Liver (tissue), 3 donors: ENCODE data around the gene NCAM2.

Experiments
- ATF3 ChIP-seq: IDR thresholded peaks from 2 replicates; pipeline ENCODE4 v1.6.1; 2016; ENCODE audit warnings: antibody characterized with exemption
- FOXA2 ChIP-seq: IDR thresholded peaks from 2 replicates; pipeline ENCODE4 v1.6.1; 2016; ENCODE audit warnings: antibody characterized with exemption
- MAX ChIP-seq: IDR thresholded peaks from 2 replicates; pipeline ENCODE4 v1.6.1; 2016; ENCODE audit warnings: antibody characterized with exemption
- RAD21 ChIP-seq, 2 donors: IDR thresholded peaks; 2 replicates each; pipeline ENCODE4 v1.6.1; 2016; ENCODE audit warnings: antibody characterized with exemption in 2 of 2, mild to moderate bottlenecking in 2 of 2
- SP1 ChIP-seq: IDR thresholded peaks from 2 replicates; pipeline ENCODE4 v1.6.1; 2018; ENCODE audit warnings: antibody characterized with exemption, mild to moderate bottlenecking
- TAF1 ChIP-seq: conservative IDR thresholded peaks from 2 replicates; pipeline ENCODE4 v1.6.1; 2016; ENCODE audit warnings: antibody characterized with exemption, mild to moderate bottlenecking
- YY1 ChIP-seq: IDR thresholded peaks from 2 replicates; pipeline ENCODE4 v1.6.1; 2016; ENCODE audit warnings: antibody characterized with exemption, mild to moderate bottlenecking
- ZBTB33 ChIP-seq: IDR thresholded peaks from 2 replicates; pipeline ENCODE4 v1.6.1; 2016; ENCODE audit warnings: antibody characterized with exemption
- TF ChIP-seq, protein P1 (sequence below): fragments of 150-350 bp; IDR thresholded peaks from 2 replicates; pipeline ENCODE4 v1.5.1; 2017; ENCODE audit warnings: improper control_type of control experiment, low read depth, low read length; ENCODE audit not compliant: missing input control
- TF ChIP-seq, protein P2 (sequence below): IDR thresholded peaks from 2 replicates; pipeline ENCODE4 v1.6.1; 2016; ENCODE audit warnings: antibody characterized with exemption, mild to moderate bottlenecking
- donor health status: healthy.
- donor health status: healthy.

DNA sequence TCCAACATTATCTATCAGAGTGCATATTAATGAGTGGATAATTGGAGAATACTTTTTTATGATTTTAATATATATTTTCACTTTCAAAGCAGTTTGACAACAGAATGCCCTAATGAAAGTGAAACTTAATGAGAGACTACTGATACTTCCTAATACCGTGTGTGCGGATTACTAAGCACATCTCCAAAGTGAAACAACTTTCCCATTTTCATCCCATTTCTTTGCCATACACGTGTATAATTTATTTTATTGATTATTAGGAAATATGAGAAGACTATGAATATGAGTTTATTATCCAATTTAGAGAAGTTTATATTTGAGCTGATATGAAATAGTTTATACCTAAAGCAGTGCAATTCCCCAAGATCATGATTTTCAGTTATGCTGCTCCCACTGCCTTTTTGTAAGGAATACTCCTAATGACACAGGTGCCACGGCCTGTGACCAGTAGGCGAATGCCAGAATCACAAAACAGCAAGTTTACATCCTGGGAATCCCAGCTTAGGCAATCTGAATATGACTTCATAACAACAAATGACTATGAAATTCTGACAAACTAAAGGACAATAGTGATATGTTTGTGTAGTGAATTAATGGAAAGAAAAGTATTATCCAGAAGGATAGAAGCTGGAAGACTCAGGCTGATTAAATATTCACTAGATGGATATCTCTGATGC lies 202.9 kb downstream of the NCAM2 start:
- TF ChIP-seq, protein P1, sequence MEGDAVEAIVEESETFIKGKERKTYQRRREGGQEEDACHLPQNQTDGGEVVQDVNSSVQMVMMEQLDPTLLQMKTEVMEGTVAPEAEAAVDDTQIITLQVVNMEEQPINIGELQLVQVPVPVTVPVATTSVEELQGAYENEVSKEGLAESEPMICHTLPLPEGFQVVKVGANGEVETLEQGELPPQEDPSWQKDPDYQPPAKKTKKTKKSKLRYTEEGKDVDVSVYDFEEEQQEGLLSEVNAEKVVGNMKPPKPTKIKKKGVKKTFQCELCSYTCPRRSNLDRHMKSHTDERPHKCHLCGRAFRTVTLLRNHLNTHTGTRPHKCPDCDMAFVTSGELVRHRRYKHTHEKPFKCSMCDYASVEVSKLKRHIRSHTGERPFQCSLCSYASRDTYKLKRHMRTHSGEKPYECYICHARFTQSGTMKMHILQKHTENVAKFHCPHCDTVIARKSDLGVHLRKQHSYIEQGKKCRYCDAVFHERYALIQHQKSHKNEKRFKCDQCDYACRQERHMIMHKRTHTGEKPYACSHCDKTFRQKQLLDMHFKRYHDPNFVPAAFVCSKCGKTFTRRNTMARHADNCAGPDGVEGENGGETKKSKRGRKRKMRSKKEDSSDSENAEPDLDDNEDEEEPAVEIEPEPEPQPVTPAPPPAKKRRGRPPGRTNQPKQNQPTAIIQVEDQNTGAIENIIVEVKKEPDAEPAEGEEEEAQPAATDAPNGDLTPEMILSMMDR = no peak
- TF ChIP-seq SP1 = no peak
- TF ChIP-seq FOXA2 = no peak
- no peak for TF ChIP-seq ATF3
- TF ChIP-seq RAD21 (IDR thresholded peaks at IDR 0.05) = no peak
- TF ChIP-seq, protein P2, sequence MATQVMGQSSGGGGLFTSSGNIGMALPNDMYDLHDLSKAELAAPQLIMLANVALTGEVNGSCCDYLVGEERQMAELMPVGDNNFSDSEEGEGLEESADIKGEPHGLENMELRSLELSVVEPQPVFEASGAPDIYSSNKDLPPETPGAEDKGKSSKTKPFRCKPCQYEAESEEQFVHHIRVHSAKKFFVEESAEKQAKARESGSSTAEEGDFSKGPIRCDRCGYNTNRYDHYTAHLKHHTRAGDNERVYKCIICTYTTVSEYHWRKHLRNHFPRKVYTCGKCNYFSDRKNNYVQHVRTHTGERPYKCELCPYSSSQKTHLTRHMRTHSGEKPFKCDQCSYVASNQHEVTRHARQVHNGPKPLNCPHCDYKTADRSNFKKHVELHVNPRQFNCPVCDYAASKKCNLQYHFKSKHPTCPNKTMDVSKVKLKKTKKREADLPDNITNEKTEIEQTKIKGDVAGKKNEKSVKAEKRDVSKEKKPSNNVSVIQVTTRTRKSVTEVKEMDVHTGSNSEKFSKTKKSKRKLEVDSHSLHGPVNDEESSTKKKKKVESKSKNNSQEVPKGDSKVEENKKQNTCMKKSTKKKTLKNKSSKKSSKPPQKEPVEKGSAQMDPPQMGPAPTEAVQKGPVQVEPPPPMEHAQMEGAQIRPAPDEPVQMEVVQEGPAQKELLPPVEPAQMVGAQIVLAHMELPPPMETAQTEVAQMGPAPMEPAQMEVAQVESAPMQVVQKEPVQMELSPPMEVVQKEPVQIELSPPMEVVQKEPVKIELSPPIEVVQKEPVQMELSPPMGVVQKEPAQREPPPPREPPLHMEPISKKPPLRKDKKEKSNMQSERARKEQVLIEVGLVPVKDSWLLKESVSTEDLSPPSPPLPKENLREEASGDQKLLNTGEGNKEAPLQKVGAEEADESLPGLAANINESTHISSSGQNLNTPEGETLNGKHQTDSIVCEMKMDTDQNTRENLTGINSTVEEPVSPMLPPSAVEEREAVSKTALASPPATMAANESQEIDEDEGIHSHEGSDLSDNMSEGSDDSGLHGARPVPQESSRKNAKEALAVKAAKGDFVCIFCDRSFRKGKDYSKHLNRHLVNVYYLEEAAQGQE = no peak
- TF ChIP-seq ZBTB33 = no peak
- TF ChIP-seq TAF1 = no peak
- no peak for TF ChIP-seq YY1
- TF ChIP-seq MAX = no peak
